AG08395 (cell line): Measurements from ENCODE around the gene UQCRHL.

ENCODE experiments used
- DNase-seq: peaks from one replicate; pipeline ENCODE4 v3.0.0; 2012; ENCODE audit warnings: mixed read lengths, low spot score

The UQCRHL gene

GRCh38 chr1:15797614-15798390 is 9.6 kb downstream of the UQCRHL start:
- no peak for DNase-seq

GRCh38 chr1:15796086-15796462 is 11.4 kb downstream of the UQCRHL start:
- no peak for DNase-seq

GRCh38 chr1:15788624-15789301 is 18.7 kb downstream of the UQCRHL start:
- DNase-seq: no peak

GRCh38 chr1:15786581-15786980 is 20.9 kb downstream of the UQCRHL start:
- peak; percentile 72 for DNase-seq

- DNase-seq: no peak
These were observed 21.8 kb downstream of the UQCRHL start for GRCh38 chr1:15785683-15786082.

- DNase-seq: no peak
These were observed 29.3 kb downstream of the UQCRHL start for GRCh38 chr1:15777909-15778707.

- no peak for DNase-seq
These were observed 31.7 kb downstream of the UQCRHL start for GRCh38 chr1:15775706-15776105.

- DNase-seq: no peak
These were observed 35.5 kb downstream of the UQCRHL start for GRCh38 chr1:15771836-15772515.

- DNase-seq: no peak
These were observed 37.0 kb downstream of the UQCRHL start for GRCh38 chr1:15770313-15770962.

- no peak for DNase-seq
These were observed 39.1 kb downstream of the UQCRHL start for GRCh38 chr1:15768388-15768787.

GRCh38 chr1:15767941-15768340 is 39.5 kb downstream of the UQCRHL start:
- no peak for DNase-seq

- peak; percentile 62 for DNase-seq
These were observed 41.8 kb downstream of the UQCRHL start for GRCh38 chr1:15765495-15766194.

- DNase-seq: no peak
These were observed 42.6 kb downstream of the UQCRHL start for GRCh38 chr1:15764890-15765289.

- no peak for DNase-seq
These were observed 43.1 kb downstream of the UQCRHL start for GRCh38 chr1:15764269-15764764.

- DNase-seq: no peak
These were observed 44.9 kb downstream of the UQCRHL start for GRCh38 chr1:15762546-15762945.

- no peak for DNase-seq
These were observed 45.9 kb downstream of the UQCRHL start for GRCh38 chr1:15761366-15762128.

- peak; percentile 81 for DNase-seq
These were observed 46.8 kb downstream of the UQCRHL start for GRCh38 chr1:15760520-15761211.

- DNase-seq: peak; percentile 68
These were observed 48.3 kb downstream of the UQCRHL start for GRCh38 chr1:15758953-15759661.
